Measurements from ENCODE around the gene MUC4. TPM values are rescaled to one million over a fixed set of nuclear protein-coding genes. Genes with fewer than 3 reads are reported as not detected.
A peak's percentile ranks its signal among the peaks of the same experiment; 100 is the strongest.

The MUC4 gene
- total RNA-seq: under 1 TPM; 0.24 to 0.35 TPM
- polyA plus RNA-seq: not detected

- H3K4me1 ChIP-seq (ENCODE audit: insufficient read depth, low read length): no peaks in the 10 kb centered on the region
- peaks cover 4 to 9% of the 10 kb centered on the region in 2 donors for H3K27me3 Mint-ChIP-seq
- H3K9me3 Mint-ChIP-seq: no peaks in the 10 kb centered on the region
- H3K27me3 ChIP-seq (ENCODE audit: insufficient read depth, low read length, poor library complexity, severe bottlenecking): no peaks in the 10 kb centered on the region
- H3K4me1 Mint-ChIP-seq: no peaks in the 10 kb centered on the region
- no peak within 1 kb of the TSS for H3K27ac Mint-ChIP-seq
- DNase-seq: no peak
- no peak within 1 kb of the TSS for H3K4me3 ChIP-seq (ENCODE audit: low read length)
- H3K36me3 ChIP-seq (ENCODE audit: insufficient read depth, low read length): no peaks in the 10 kb centered on the region
- ChIA-PET POLR2A (no interaction called here), CTCF (no interaction called here)
- no peaks in the 10 kb centered on the region for H3K36me3 Mint-ChIP-seq
- H3K4me3 Mint-ChIP-seq: no peak within 1 kb of the TSS
- H3K27ac ChIP-seq (ENCODE audit: low read depth, low read length): no peak within 1 kb of the TSS
- H3K9me3 ChIP-seq (ENCODE audit: low read length): no peaks in the 10 kb centered on the region
Measured at GRCh38 chr3:195811756-195812155, at the start of gene MUC4. Gene MUC4, minus strand, starts transcription at chr3:195811929. Its CDS starts 112 bp downstream, at chr3:195811817.

- no peaks in the 10 kb centered on the region for H3K27me3 Mint-ChIP-seq
- Histone ChIP-seq H3K9me3 (ENCODE audit: low read length) (no peaks in the 10 kb centered on the region), H3K27ac (ENCODE audit: low read depth, low read length) (no peak overlapping the region), H3K4me1 (ENCODE audit: insufficient read depth, low read length) (peaks cover 8% of the 10 kb centered on the region), H3K4me3 (ENCODE audit: low read length) (no peak overlapping the region), H3K27me3 (ENCODE audit: insufficient read depth, low read length, poor library complexity, severe bottlenecking) (no peaks in the 10 kb centered on the region), H3K36me3 (ENCODE audit: insufficient read depth, low read length) (no peaks in the 10 kb centered on the region)
- no peak overlapping the region for H3K4me3 Mint-ChIP-seq
- peaks cover 4 to 7% (median 4%) of the 10 kb centered on the region in 3 donors for H3K4me1 Mint-ChIP-seq
- peaks cover 0 to 12% (median 5%) of the 10 kb centered on the region in 3 donors for H3K36me3 Mint-ChIP-seq
- CTCF ChIA-PET: interaction anchor here (1.1 to 7.1 kb wide), 4 partner anchors 29 to 58 kb away, joined by 3 to 68 read pairs (median 12); no protein-coding TSS in a partner anchor
- H3K27ac Mint-ChIP-seq: peak overlapping the region in 1 of 8 donors; percentile 72
- peak in 1 of 5 donors; percentile 8 for DNase-seq
- POLR2A ChIA-PET: interaction anchor here (0.6 kb wide), 1 partner anchor 46 kb away, joined by 3 read pairs; no protein-coding TSS in a partner anchor
- H3K9me3 Mint-ChIP-seq: no peaks in the 10 kb centered on the region
Measured at GRCh38 chr3:195860456-195860855, 48.7 kb upstream of the MUC4 start.

GRCh38 chr3:195859846-195860411 lies 48.2 kb upstream of the MUC4 start:
- POLR2A ChIA-PET: no interaction called here
- Mint-ChIP-seq H3K9me3 (no peaks in the 10 kb centered on the region), H3K27ac (no peak overlapping the region), H3K27me3 (no peaks in the 10 kb centered on the region), H3K4me3 (peak overlapping the region in 1 of 7 donors; percentile 81), H3K36me3 (peaks cover 0 to 9% (median 4%) of the 10 kb centered on the region in 3 donors), H3K4me1 (peaks cover 4 to 7% (median 4%) of the 10 kb centered on the region in 3 donors)
- CTCF ChIA-PET: interaction anchor here (0.7 to 7.1 kb wide), 11 partner anchors 10 to 81 kb away, joined by 3 to 72 read pairs (median 5); partner anchors contain the start of gene TNK2
- H3K9me3 ChIP-seq (ENCODE audit: low read length): no peaks in the 10 kb centered on the region
- no peaks in the 10 kb centered on the region for H3K27me3 ChIP-seq (ENCODE audit: insufficient read depth, low read length, poor library complexity, severe bottlenecking)
- DNase-seq: peak in 1 of 5 donors; percentile 16
- H3K36me3 ChIP-seq (ENCODE audit: insufficient read depth, low read length): no peaks in the 10 kb centered on the region
- H3K4me1 ChIP-seq (ENCODE audit: insufficient read depth, low read length): peaks cover 8% of the 10 kb centered on the region
- no peak overlapping the region for H3K27ac ChIP-seq (ENCODE audit: low read depth, low read length)
- H3K4me3 ChIP-seq (ENCODE audit: low read length): no peak overlapping the region

GRCh38 chr3:195859061-195859845 lies 47.5 kb upstream of the MUC4 start:
- Mint-ChIP-seq H3K27me3 (no peaks in the 10 kb centered on the region), H3K36me3 (peaks cover 0 to 8% (median 2%) of the 10 kb centered on the region in 3 donors), H3K27ac (peak overlapping the region in 3 of 8 donors; percentile 2 to 95 (median 87)), H3K4me1 (peaks cover 4 to 7% (median 4%) of the 10 kb centered on the region in 3 donors), H3K4me3 (peak overlapping the region in 2 of 7 donors; percentile 43 to 81), H3K9me3 (no peaks in the 10 kb centered on the region)
- Histone ChIP-seq H3K9me3 (ENCODE audit: low read length) (no peaks in the 10 kb centered on the region), H3K4me3 (ENCODE audit: low read length) (no peak overlapping the region), H3K4me1 (ENCODE audit: insufficient read depth, low read length) (peaks cover 8% of the 10 kb centered on the region), H3K36me3 (ENCODE audit: insufficient read depth, low read length) (no peaks in the 10 kb centered on the region), H3K27me3 (ENCODE audit: insufficient read depth, low read length, poor library complexity, severe bottlenecking) (no peaks in the 10 kb centered on the region), H3K27ac (ENCODE audit: low read depth, low read length) (no peak overlapping the region)
- POLR2A ChIA-PET: no interaction called here
- DNase-seq: peak; percentile 54 to 76 (median 66)
- CTCF ChIA-PET: interaction anchor here (0.7 to 7.1 kb wide), 10 partner anchors 9 to 82 kb away, joined by 3 to 72 read pairs (median 4); partner anchors contain the start of gene TNK2

- ChIA-PET POLR2A (no interaction called here), CTCF (interaction anchor here (1.2 to 3.9 kb wide), 4 partner anchors 38 to 57 kb away, joined by 3 to 72 read pairs (median 4); no protein-coding TSS in a partner anchor)
- Histone ChIP-seq H3K4me3 (ENCODE audit: low read length) (no peak overlapping the region), H3K4me1 (ENCODE audit: insufficient read depth, low read length) (peaks cover 8% of the 10 kb centered on the region), H3K27ac (ENCODE audit: low read depth, low read length) (peak overlapping the region; percentile 38), H3K27me3 (ENCODE audit: insufficient read depth, low read length, poor library complexity, severe bottlenecking) (no peaks in the 10 kb centered on the region), H3K9me3 (ENCODE audit: low read length) (no peaks in the 10 kb centered on the region), H3K36me3 (ENCODE audit: insufficient read depth, low read length) (no peaks in the 10 kb centered on the region)
- no peaks in the 10 kb centered on the region for H3K36me3 Mint-ChIP-seq
- no peak overlapping the region for H3K27ac Mint-ChIP-seq
- H3K27me3 Mint-ChIP-seq: peaks cover 0 to 3% of the 10 kb centered on the region in 2 donors
- H3K4me3 Mint-ChIP-seq: no peak overlapping the region
- peak in 1 of 5 donors; percentile 38 for DNase-seq
- H3K9me3 Mint-ChIP-seq: no peaks in the 10 kb centered on the region
- H3K4me1 Mint-ChIP-seq: peaks cover 4% of the 10 kb centered on the region in 3 donors
Measured at GRCh38 chr3:195856410-195857084, 44.8 kb upstream of the MUC4 start.

- Histone ChIP-seq H3K9me3 (ENCODE audit: low read length) (no peaks in the 10 kb centered on the region), H3K36me3 (ENCODE audit: insufficient read depth, low read length) (no peaks in the 10 kb centered on the region), H3K27me3 (ENCODE audit: insufficient read depth, low read length, poor library complexity, severe bottlenecking) (no peaks in the 10 kb centered on the region), H3K27ac (ENCODE audit: low read depth, low read length) (peak overlapping the region; percentile 38), H3K4me3 (ENCODE audit: low read length) (no peak overlapping the region), H3K4me1 (ENCODE audit: insufficient read depth, low read length) (peaks cover 13% of the 10 kb centered on the region)
- Mint-ChIP-seq H3K4me1 (peaks cover 9 to 11% (median 9%) of the 10 kb centered on the region in 3 donors), H3K9me3 (no peaks in the 10 kb centered on the region), H3K27me3 (peaks cover 0 to 7% of the 10 kb centered on the region in 2 donors), H3K4me3 (no peak overlapping the region), H3K27ac (no peak overlapping the region), H3K36me3 (no peaks in the 10 kb centered on the region)
- CTCF ChIA-PET: interaction anchor here (1.2 to 3.9 kb wide), 4 partner anchors 39 to 58 kb away, joined by 3 to 72 read pairs (median 4); no protein-coding TSS in a partner anchor
- POLR2A ChIA-PET: no interaction called here
- peak in 1 of 5 donors; percentile 34 for DNase-seq
Measured at GRCh38 chr3:195855471-195856409, 44.0 kb upstream of the MUC4 start.

GRCh38 chr3:195854628-195855294 lies 43.0 kb upstream of the MUC4 start:
- Histone ChIP-seq H3K27ac (ENCODE audit: low read depth, low read length) (no peak overlapping the region), H3K4me1 (ENCODE audit: insufficient read depth, low read length) (peaks cover 13% of the 10 kb centered on the region), H3K9me3 (ENCODE audit: low read length) (no peaks in the 10 kb centered on the region), H3K4me3 (ENCODE audit: low read length) (no peak overlapping the region), H3K36me3 (ENCODE audit: insufficient read depth, low read length) (no peaks in the 10 kb centered on the region), H3K27me3 (ENCODE audit: insufficient read depth, low read length, poor library complexity, severe bottlenecking) (no peaks in the 10 kb centered on the region)
- Mint-ChIP-seq H3K36me3 (no peaks in the 10 kb centered on the region), H3K27me3 (peaks cover 0 to 8% of the 10 kb centered on the region in 2 donors), H3K9me3 (no peaks in the 10 kb centered on the region), H3K27ac (no peak overlapping the region), H3K4me1 (peaks cover 11 to 13% (median 13%) of the 10 kb centered on the region in 3 donors), H3K4me3 (no peak overlapping the region)
- DNase-seq: no peak
- POLR2A ChIA-PET: no interaction called here
- CTCF ChIA-PET: interaction anchor here (1.2 kb wide), 2 partner anchors 53 to 60 kb away, joined by 3 to 5 read pairs; no protein-coding TSS in a partner anchor
